OCI-LY7 (cell line): ENCODE data around the gene ANGPTL8. TPM values are rescaled to one million over a fixed set of nuclear protein-coding genes. Genes with fewer than 3 reads are reported as not detected.

Experiments
- BruUV-seq: library from RNA; stranded (reverse); fragments of 400-500 nt; replicated peaks from 2 replicates; lab custom pipeline; 2021; lab: Mats Ljungman, UMichigan
- CTCF ChIA-PET: fragments of 300-600 bp; sonication (Branson Sonifier 250); formaldehyde crosslinking; loops from one replicate; lab custom pipeline; 2022; ENCODE audit warnings: antibody characterized with exemption; ENCODE audit not compliant: unreplicated experiment; lab: Charles Lee
- POLR2A ChIA-PET: fragments of 300-600 bp; sonication (Branson Sonifier 250); formaldehyde crosslinking; loops from one replicate; lab custom pipeline; 2022; ENCODE audit warnings: antibody characterized with exemption; lab: Charles Lee
- DNase-seq: peaks from one replicate; pipeline ENCODE4 v3.0.0-alpha.2; 2015; ENCODE audit warnings: low spot score
- H2AFZ ChIP-seq: fragments of 200-600 bp; sonication (generic), shearing (Covaris generic); 2 replicates; pipeline ENCODE4 v1.6.1; 2014; ENCODE audit warnings: mild to moderate bottlenecking, antibody characterized with exemption, low read length, moderate library complexity
- H3K27ac ChIP-seq: fragments of 200-600 bp; sonication (generic); 2 replicates; pipeline ENCODE4 v1.5.1; 2014; ENCODE audit warnings: mixed run types, low read depth, mild to moderate bottlenecking, moderate library complexity, low read length, inconsistent platforms; ENCODE audit not compliant: poor library complexity, severe bottlenecking
- H3K36me3 ChIP-seq: fragments of 200-600 bp; sonication (generic); 2 replicates; pipeline ENCODE4 v1.6.1; 2014; ENCODE audit warnings: mild to moderate bottlenecking, antibody characterized with exemption, low read length, moderate library complexity, mixed read lengths; ENCODE audit not compliant: insufficient read depth
- H3K4me1 ChIP-seq: fragments of 200-600 bp; sonication (generic); 2 replicates; pipeline ENCODE4 v1.5.1; 2014; ENCODE audit warnings: mild to moderate bottlenecking, low read length; ENCODE audit not compliant: insufficient read depth, poor library complexity, severe bottlenecking
- H3K4me2 ChIP-seq: fragments of 200-600 bp; sonication (generic); 2 replicates; pipeline ENCODE4 v1.6.1; 2014; ENCODE audit warnings: mild to moderate bottlenecking, low read length
- H3K4me3 ChIP-seq: fragments of 200-600 bp; sonication (generic); 2 replicates; pipeline ENCODE4 v1.5.1; 2014; ENCODE audit warnings: mild to moderate bottlenecking, low read depth, low read length; ENCODE audit not compliant: poor library complexity, severe bottlenecking
- H3K79me2 ChIP-seq: fragments of 200-600 bp; sonication (generic); 2 replicates; pipeline ENCODE4 v1.6.1; 2016; ENCODE audit warnings: low read depth, mild to moderate bottlenecking, low read length, moderate library complexity, mixed read lengths; ENCODE audit not compliant: insufficient read depth
- H3K9me2 ChIP-seq: fragments of 200-600 bp; sonication (generic); 2 replicates; pipeline ENCODE4 v1.6.1; 2016; ENCODE audit warnings: mild to moderate bottlenecking, low read length, mixed read lengths; ENCODE audit not compliant: insufficient read depth
- H3K9me3 ChIP-seq: fragments of 200-600 bp; sonication (generic); 2 replicates; pipeline ENCODE4 v1.6.1; 2014; ENCODE audit warnings: mild to moderate bottlenecking, mixed run types, low read length, mixed read lengths
- H4K20me1 ChIP-seq: fragments of 200-600 bp; sonication (generic); 2 replicates; pipeline ENCODE4 v1.6.1; 2014; ENCODE audit warnings: mild to moderate bottlenecking, antibody characterized with exemption, low read length, moderate library complexity, mixed read lengths; ENCODE audit not compliant: insufficient read depth
- EZH2phosphoT487 ChIP-seq: fragments of 200-600 bp; sonication (generic); IDR thresholded peaks from 2 replicates; pipeline ENCODE4 v1.6.1; 2018; ENCODE audit warnings: low read depth, borderline replicate concordance, mild to moderate bottlenecking, mixed run types, antibody characterized with exemption, low read length, moderate library complexity, mixed read lengths
- intact Hi-C: fragments of 100-400 bp; cut with micrococcal nuclease; formaldehyde crosslinking; loops from one replicate; pipeline ENCODE4 v1.10.0; 2022; ENCODE audit not compliant: unreplicated experiment
- total RNA-seq, 2 experiments: library from RNA; depleted of rRNA in 1 of 2; stranded (reverse); fragments of >200 nt in 1 of 2; shearing (Covaris generic) in 1 of 2; gene quantifications; 2 replicates each; pipeline ENCODE4 v1.2.3, GENCODE V29; 2014 to 2022
- TF ChIP-seq, protein P1 (sequence below): fragments of 200-600 bp; sonication (generic); conservative IDR thresholded peaks from 2 replicates; pipeline ENCODE4 v1.5.1; 2014; ENCODE audit warnings: mild to moderate bottlenecking, antibody characterized with exemption, low read length, moderate library complexity, mixed read lengths

Gene ANGPTL8
- total RNA-seq, 2 experiments from 2014 or later: not detected

DNA sequence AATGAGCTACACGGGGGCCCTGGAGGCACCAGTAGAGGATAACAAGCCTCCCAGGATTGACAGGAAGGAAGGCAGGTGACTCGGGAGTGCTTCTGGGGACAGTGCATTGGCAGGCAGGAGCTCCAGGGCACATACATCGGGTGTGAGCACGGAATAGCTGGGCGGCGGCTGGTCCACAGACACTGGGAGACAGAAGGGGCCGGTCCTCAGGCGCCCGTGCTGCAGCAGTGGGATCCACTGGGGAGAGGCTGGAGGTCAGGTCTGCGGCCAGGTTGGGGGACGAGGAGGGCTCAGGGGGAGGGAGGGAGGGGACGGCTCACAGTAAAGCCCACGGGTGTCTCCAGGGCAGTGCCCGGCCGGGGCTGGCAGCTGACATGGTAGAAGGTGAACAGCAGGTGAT lies 2.1 kb upstream of the ANGPTL8 start:
- no peak overlapping the region for H3K27ac ChIP-seq
- ChIA-PET CTCF (no interaction called here), POLR2A (no interaction called here)
- no peak overlapping the region for H3K4me2 ChIP-seq
- H3K4me3 ChIP-seq: no peak overlapping the region
- H2AFZ ChIP-seq: no peak overlapping the region
- peaks cover 5% of the 10 kb centered on the region for H3K36me3 ChIP-seq
- intact Hi-C loops: no loop called here
- no peak for DNase-seq
- no peaks in the 10 kb centered on the region for H4K20me1 ChIP-seq
- TF ChIP-seq, protein P1, sequence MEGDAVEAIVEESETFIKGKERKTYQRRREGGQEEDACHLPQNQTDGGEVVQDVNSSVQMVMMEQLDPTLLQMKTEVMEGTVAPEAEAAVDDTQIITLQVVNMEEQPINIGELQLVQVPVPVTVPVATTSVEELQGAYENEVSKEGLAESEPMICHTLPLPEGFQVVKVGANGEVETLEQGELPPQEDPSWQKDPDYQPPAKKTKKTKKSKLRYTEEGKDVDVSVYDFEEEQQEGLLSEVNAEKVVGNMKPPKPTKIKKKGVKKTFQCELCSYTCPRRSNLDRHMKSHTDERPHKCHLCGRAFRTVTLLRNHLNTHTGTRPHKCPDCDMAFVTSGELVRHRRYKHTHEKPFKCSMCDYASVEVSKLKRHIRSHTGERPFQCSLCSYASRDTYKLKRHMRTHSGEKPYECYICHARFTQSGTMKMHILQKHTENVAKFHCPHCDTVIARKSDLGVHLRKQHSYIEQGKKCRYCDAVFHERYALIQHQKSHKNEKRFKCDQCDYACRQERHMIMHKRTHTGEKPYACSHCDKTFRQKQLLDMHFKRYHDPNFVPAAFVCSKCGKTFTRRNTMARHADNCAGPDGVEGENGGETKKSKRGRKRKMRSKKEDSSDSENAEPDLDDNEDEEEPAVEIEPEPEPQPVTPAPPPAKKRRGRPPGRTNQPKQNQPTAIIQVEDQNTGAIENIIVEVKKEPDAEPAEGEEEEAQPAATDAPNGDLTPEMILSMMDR: no peak
- TF ChIP-seq EZH2phosphoT487: no peak
- no peaks in the 10 kb centered on the region for H3K9me2 ChIP-seq
- BruUV-seq: no TSS peak
- no peaks in the 10 kb centered on the region for H3K9me3 ChIP-seq
- H3K4me1 ChIP-seq: no peaks in the 10 kb centered on the region
- H3K79me2 ChIP-seq: no peaks in the 10 kb centered on the region

DNA sequence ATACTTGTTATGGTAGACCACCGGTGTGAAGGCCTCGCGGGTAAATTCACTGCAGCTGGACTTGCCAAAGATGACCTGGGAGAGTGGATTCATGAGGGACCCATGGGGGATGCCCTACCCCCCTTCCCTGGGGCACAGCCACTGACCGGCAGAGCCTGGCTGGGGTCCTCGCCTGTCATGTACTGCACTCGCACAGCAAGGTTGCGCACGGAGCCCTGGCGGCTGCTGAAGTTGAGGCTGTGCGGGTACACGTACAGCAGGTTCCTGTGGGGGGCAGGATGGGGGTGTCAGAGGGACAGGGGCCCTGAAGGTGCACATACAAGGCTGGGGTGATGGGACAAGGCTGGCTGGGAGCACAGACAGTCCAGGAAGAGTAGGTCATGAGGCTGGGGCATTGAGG lies 1.4 kb upstream of the ANGPTL8 start:
- Histone ChIP-seq H3K4me1 (no peaks in the 10 kb centered on the region), H3K27ac (no peak overlapping the region), H4K20me1 (no peaks in the 10 kb centered on the region), H3K9me3 (no peaks in the 10 kb centered on the region), H3K79me2 (no peaks in the 10 kb centered on the region), H3K4me2 (no peak overlapping the region), H3K4me3 (no peak overlapping the region), H3K36me3 (peaks cover 4% of the 10 kb centered on the region; the same call in 1 of the 2 replicates), H2AFZ (no peak overlapping the region), H3K9me2 (no peaks in the 10 kb centered on the region)
- POLR2A ChIA-PET: no interaction called here
- CTCF ChIA-PET: no interaction called here
- no TSS peak for BruUV-seq
- TF ChIP-seq, protein P1: no peak
- TF ChIP-seq EZH2phosphoT487: no peak
- intact Hi-C loops: no loop called here
- DNase-seq: no peak

DNA sequence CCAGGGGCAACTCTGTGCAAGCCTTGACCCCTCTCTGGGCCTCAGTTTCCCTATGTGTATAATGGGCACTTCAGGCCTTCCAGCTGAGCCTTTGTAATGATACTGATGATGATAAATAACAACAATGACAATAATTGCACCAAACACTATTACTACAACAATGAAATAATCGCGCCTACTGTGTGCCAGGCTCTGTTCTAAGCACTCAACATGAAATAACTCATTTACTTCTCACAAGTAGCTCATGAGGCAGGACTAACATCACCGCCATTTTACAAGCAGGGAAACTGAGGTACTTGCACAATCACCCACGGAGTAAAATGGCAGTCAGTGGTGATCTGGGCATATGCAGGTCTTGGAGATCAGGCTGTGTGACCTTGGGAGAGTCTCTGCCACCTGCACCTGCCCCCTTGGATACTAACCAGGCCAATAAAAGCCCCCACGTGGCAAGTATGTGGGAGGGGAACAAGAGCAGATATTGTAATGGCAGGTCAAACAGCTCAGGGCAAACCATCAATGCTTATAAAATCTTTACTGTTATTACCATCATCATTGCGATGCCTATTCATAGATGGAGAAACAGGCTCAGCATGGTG lies 540 bp upstream of the ANGPTL8 start:
- no peak for DNase-seq
- Histone ChIP-seq H2AFZ (no peak overlapping the region), H3K4me3 (no peak overlapping the region), H3K4me2 (no peak overlapping the region), H3K36me3 (peaks cover 4% of the 10 kb centered on the region; the same call in 1 of the 2 replicates), H3K9me2 (no peaks in the 10 kb centered on the region), H4K20me1 (no peaks in the 10 kb centered on the region), H3K9me3 (no peaks in the 10 kb centered on the region), H3K4me1 (no peaks in the 10 kb centered on the region), H3K79me2 (no peaks in the 10 kb centered on the region), H3K27ac (no peak overlapping the region)
- no peak for TF ChIP-seq EZH2phosphoT487
- TF ChIP-seq, protein P1: no peak
- intact Hi-C loops: no loop called here
- ChIA-PET CTCF (no interaction called here), POLR2A (no interaction called here)
- BruUV-seq: no TSS peak
